GM23338 (cell line): ENCODE results near the gene KRTAP17-1. TPM values are rescaled to one million over a fixed set of nuclear protein-coding genes. Genes with fewer than 3 reads are reported as not detected.
"Not testable (repeated sequence)": the region's sequence is repeated elsewhere in the genome, so short reads cannot be mapped to it uniquely, and the experiment has no call there.

Experiments used
- ATAC-seq: fragments of 200-7000 bp; cut with Tn5 transposase; 3 replicates; pipeline ENCODE4 v1.9.1; 2020
- DNase-seq: peaks from one replicate; pipeline ENCODE4 v3.0.0-alpha.2; 2015; ENCODE audit warnings: low spot score
- H2AFZ ChIP-seq: fragments of 200-600 bp; sonication (generic); 2 replicates; pipeline ENCODE4 v1.8.0; 2016; ENCODE audit warnings: antibody characterized with exemption, mild to moderate bottlenecking, moderate library complexity
- H3F3A ChIP-seq: fragments of 200-600 bp; sonication (generic); replicated peaks from 2 replicates; pipeline ENCODE4 v1.8.0; 2017; ENCODE audit warnings: antibody characterized with exemption, mixed run types, low read depth
- H3K27ac ChIP-seq: fragments of 200-600 bp; sonication (generic); 2 replicates; pipeline ENCODE4 v1.6.1; 2016; ENCODE audit warnings: low read depth
- H3K27me3 ChIP-seq: fragments of 200-600 bp; sonication (generic); 2 replicates; pipeline ENCODE4 v1.8.0; 2016; ENCODE audit warnings: mild to moderate bottlenecking, mixed run types, moderate library complexity; ENCODE audit not compliant: insufficient read depth
- H3K36me3 ChIP-seq: fragments of 200-600 bp; sonication (generic); 2 replicates; pipeline ENCODE4 v1.8.0; 2016; ENCODE audit warnings: mild to moderate bottlenecking; ENCODE audit not compliant: insufficient read depth
- H3K4me1 ChIP-seq: fragments of 200-600 bp; sonication (generic); 2 replicates; pipeline ENCODE4 v1.8.0; 2016; ENCODE audit warnings: mild to moderate bottlenecking, moderate library complexity; ENCODE audit not compliant: insufficient read depth
- H3K4me2 ChIP-seq: fragments of 200-600 bp; sonication (generic); 2 replicates; pipeline ENCODE4 v1.7.1; 2017; ENCODE audit warnings: mixed run types
- H3K4me3 ChIP-seq: fragments of 200-600 bp; sonication (generic); 2 replicates; pipeline ENCODE4 v1.6.1; 2016; ENCODE audit warnings: mixed run types
- H3K79me2 ChIP-seq: fragments of 200-600 bp; sonication (generic); replicated peaks from 2 replicates; pipeline ENCODE4 v1.8.0; 2017; ENCODE audit warnings: mild to moderate bottlenecking; ENCODE audit not compliant: insufficient read depth
- H3K9me2 ChIP-seq: fragments of 200-600 bp; sonication (generic); 2 replicates; pipeline ENCODE4 v1.8.0; 2017; ENCODE audit not compliant: insufficient read depth
- H4K20me1 ChIP-seq: fragments of 200-600 bp; sonication (generic); replicated peaks from 2 replicates; pipeline ENCODE4 v1.8.0; 2017; ENCODE audit warnings: mild to moderate bottlenecking; ENCODE audit not compliant: insufficient read depth
- H3K27ac Mint-ChIP-seq: 2 replicates; pipeline ENCODE4 v1.8.0; 2020; ENCODE audit warnings: inconsistent platforms, mild to moderate bottlenecking, moderate library complexity, mixed read lengths
- H3K27me3 Mint-ChIP-seq: 3 replicates; pipeline ENCODE4 v1.8.0; 2022; ENCODE audit warnings: low read depth, mild to moderate bottlenecking, moderate library complexity, mixed read lengths, inconsistent platforms; ENCODE audit not compliant: insufficient read depth, poor library complexity
- H3K36me3 Mint-ChIP-seq: 3 replicates; pipeline ENCODE4 v1.8.0; 2021; ENCODE audit warnings: low read depth, mild to moderate bottlenecking, inconsistent platforms, moderate library complexity, mixed read lengths
- H3K4me1 Mint-ChIP-seq: 3 replicates; pipeline ENCODE4 v1.8.0; 2020; ENCODE audit warnings: mild to moderate bottlenecking, inconsistent platforms, mixed read lengths
- H3K4me3 Mint-ChIP-seq: 3 replicates; pipeline ENCODE4 v1.8.0; 2021; ENCODE audit warnings: moderate library complexity, mild to moderate bottlenecking, inconsistent platforms, mixed read lengths
- H3K9me3 Mint-ChIP-seq: 3 replicates; pipeline ENCODE4 v1.8.0; 2020; ENCODE audit warnings: moderate library complexity, mild to moderate bottlenecking, inconsistent platforms, mixed read lengths
- CREB1 ChIP-seq: fragments of 250-450 bp; sonication (Bioruptor Pico); IDR thresholded peaks from 2 replicates; pipeline ENCODE4 v1.5.0; 2020; ENCODE audit warnings: low read depth, mild to moderate bottlenecking, moderate library complexity
- ETS1 ChIP-seq: IDR thresholded peaks from 2 replicates; pipeline ENCODE4 v1.6.1; 2016; ENCODE audit warnings: antibody characterized with exemption
- EZH2 ChIP-seq: fragments of 200-600 bp; sonication (generic); IDR thresholded peaks from one replicate; pipeline ENCODE4 v1.8.0; 2017; ENCODE audit warnings: antibody characterized with exemption, mild to moderate bottlenecking, low read depth; ENCODE audit not compliant: unreplicated experiment
- EZH2phosphoT487 ChIP-seq: fragments of 200-600 bp; sonication (generic); IDR thresholded peaks from one replicate; pipeline ENCODE4 v1.8.1; 2018; ENCODE audit warnings: antibody characterized with exemption; ENCODE audit not compliant: unreplicated experiment
- JUNB ChIP-seq: IDR thresholded peaks from one replicate; pipeline ENCODE4 v1.6.1; 2016; ENCODE audit warnings: antibody characterized with exemption; ENCODE audit not compliant: unreplicated experiment
- NANOG ChIP-seq: IDR thresholded peaks from 2 replicates; pipeline ENCODE4 v1.6.1; 2016; ENCODE audit warnings: antibody characterized with exemption, borderline replicate concordance
- POLR2AphosphoS5 ChIP-seq: IDR thresholded peaks from 2 replicates; pipeline ENCODE4 v1.6.1; 2016; ENCODE audit warnings: antibody characterized with exemption, low read depth
- REST ChIP-seq: IDR thresholded peaks from one replicate; pipeline ENCODE4 v1.6.1; 2018; ENCODE audit warnings: antibody characterized with exemption; ENCODE audit not compliant: unreplicated experiment
- STAT1 ChIP-seq: IDR thresholded peaks from one replicate; pipeline ENCODE4 v1.6.1; 2016; ENCODE audit warnings: antibody characterized with exemption; ENCODE audit not compliant: unreplicated experiment
- ZNF114 ChIP-seq: fragments of 250-450 bp; sonication (Bioruptor Pico); IDR thresholded peaks from 2 replicates; pipeline ENCODE4 v1.5.0; 2020; ENCODE audit warnings: mild to moderate bottlenecking, moderate library complexity
- ZNF331 ChIP-seq: fragments of 250-450 bp; sonication (Bioruptor Pico); IDR thresholded peaks from 2 replicates; pipeline ENCODE4 v1.5.0; 2020; ENCODE audit warnings: low read depth, mild to moderate bottlenecking, moderate library complexity
- polyA plus RNA-seq: library from polyadenylated mRNA; unstranded; fragments of >200 nt; fragmentation: Nextera tagmentation; extraction: Ambion mirVana; gene quantifications from 2 replicates; pipeline ENCODE4 v1.2.1, GENCODE V29; 2016
- total RNA-seq: library from RNA; depleted of rRNA; stranded (reverse); fragments of >200 nt; shearing (Covaris generic); gene quantifications from 2 replicates; pipeline ENCODE4 v1.2.3, GENCODE V29; 2014

Gene KRTAP17-1
- total and polyA plus RNA-seq, 2 experiments from 2014 or later: not detected

GRCh38 chr17:41284043-41284442 is 31.5 kb downstream of the KRTAP17-1 start (continued):
- TF ChIP-seq REST: no peak
- no peak for TF ChIP-seq STAT1
- no peak for TF ChIP-seq ZNF331 (CRISPR knock-in tag)
- no peak for TF ChIP-seq NANOG
- no peak for TF ChIP-seq ZNF114 (CRISPR knock-in tag)
- no peak for TF ChIP-seq POLR2AphosphoS5
- no peak for TF ChIP-seq JUNB
- TF ChIP-seq ETS1: no peak

DNA sequence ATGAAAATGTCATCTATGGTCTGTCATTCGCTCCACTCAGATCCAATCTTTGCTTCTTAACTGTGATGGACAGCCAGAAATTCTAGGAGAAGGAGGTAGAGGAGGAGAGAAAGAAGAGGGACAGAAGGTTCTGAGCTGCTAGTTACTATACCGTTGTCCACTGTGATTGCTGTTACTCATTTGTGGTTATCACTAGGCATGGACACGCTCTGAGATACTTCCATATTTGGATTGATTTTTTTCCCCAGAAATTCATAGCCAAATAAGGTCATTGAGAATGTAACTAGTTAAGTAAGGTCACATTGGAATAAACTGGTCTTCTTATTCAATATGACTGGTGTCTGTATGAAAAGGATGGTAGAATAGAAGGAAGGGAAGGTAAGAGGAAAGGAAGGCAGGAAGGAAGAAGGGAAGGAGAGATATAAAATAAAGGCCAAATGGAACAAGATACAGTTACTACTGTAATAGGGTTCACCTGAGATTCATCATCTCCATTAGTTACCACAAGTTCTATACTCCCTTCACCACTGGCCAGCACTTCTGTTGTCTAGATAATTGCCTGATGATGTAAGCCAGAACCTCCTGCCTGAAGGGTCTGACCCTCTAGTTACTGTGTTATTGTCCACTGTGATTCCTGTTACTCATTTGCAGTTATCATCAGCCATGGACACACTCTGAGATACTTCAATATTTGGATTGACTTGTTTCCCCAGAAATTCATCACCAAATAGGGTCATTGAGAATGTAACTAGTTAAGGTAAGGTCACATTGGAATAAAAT is 37.1 kb downstream of the KRTAP17-1 start:
- TF ChIP-seq CREB1 (CRISPR knock-in tag): no peak
- no peak for TF ChIP-seq EZH2phosphoT487
- no peak for TF ChIP-seq ZNF114 (CRISPR knock-in tag)
- TF ChIP-seq EZH2: no peak
- TF ChIP-seq POLR2AphosphoS5: no peak
- no peak for TF ChIP-seq STAT1
- TF ChIP-seq ETS1: no peak
- Mint-ChIP-seq H3K4me3 (no peak overlapping the region), H3K27me3 (peaks cover 2% of the 10 kb centered on the region), H3K9me3 (no peaks in the 10 kb centered on the region), H3K36me3 (no peaks in the 10 kb centered on the region), H3K27ac (no peak overlapping the region), H3K4me1 (no peaks in the 10 kb centered on the region; the same call in 2 of the 3 replicates)
- Histone ChIP-seq H3K4me3 (no peak overlapping the region), H2AFZ (no peak overlapping the region), H3K9me2 (peaks cover 4% of the 10 kb centered on the region; the same call in 1 of the 2 replicates), H3K36me3 (no peaks in the 10 kb centered on the region), H3K79me2 (no peaks in the 10 kb centered on the region), H3K27ac (no peak overlapping the region), H4K20me1 (no peaks in the 10 kb centered on the region), H3K4me1 (peaks cover under 1% of the 10 kb centered on the region; the same call in 1 of the 2 replicates), H3K4me2 (no peak overlapping the region), H3K27me3 (no peaks in the 10 kb centered on the region), H3F3A (no peaks in the 10 kb centered on the region)
- DNase-seq: no peak
- ATAC-seq: no peak

DNA sequence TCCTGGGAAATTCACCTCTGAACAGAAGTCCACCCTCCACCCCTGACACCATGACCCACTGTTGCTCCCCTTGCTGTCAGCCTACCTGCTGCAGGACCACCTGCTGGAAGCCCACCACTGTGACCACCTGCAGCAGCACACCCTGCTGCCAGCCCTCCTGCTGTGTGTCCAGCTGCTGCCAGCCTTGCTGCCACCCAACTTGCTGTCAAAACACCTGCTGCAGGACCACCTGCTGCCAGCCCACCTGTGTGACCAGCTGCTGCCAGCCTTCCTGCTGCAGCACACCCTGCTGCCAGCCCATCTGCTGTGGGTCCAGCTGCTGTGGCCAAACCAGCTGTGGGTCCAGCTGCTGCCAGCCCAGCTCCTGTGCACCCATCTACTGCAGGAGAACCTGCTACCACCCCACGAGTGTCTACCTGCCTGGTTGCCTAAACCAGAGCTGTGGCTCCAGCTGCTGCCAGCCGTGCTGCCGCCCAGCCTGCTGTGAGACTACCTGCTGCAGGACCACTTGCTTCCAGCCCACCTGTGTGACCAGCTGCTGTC is 39.8 kb downstream of the KRTAP17-1 start, which contains the start of gene KRTAP9-7:
KRTAP9-7 (plus strand) TSS at position 51 of the 543 bp plus-strand sequence; CDS start at position 51, 0 bp downstream.
- not testable (repeated sequence) for H3K4me2 ChIP-seq, H3K4me3 ChIP-seq, H3K4me3 Mint-ChIP-seq, H3K79me2 ChIP-seq, H3K36me3 ChIP-seq, H3K9me3 Mint-ChIP-seq, H3K4me1 Mint-ChIP-seq, H3K27me3 Mint-ChIP-seq, DNase-seq, H4K20me1 ChIP-seq, H3K9me2 ChIP-seq, H3F3A ChIP-seq, H2AFZ ChIP-seq, H3K36me3 Mint-ChIP-seq, H3K27ac ChIP-seq, H3K4me1 ChIP-seq, H3K27ac Mint-ChIP-seq, ATAC-seq, H3K27me3 ChIP-seq
